NB4 (cell line): ENCODE data around the gene SPATA6L.

Experiments
- CTCF ChIP-seq: IDR thresholded peaks from one replicate; pipeline ENCODE4 v1.5.1; 2012; ENCODE audit warnings: low read depth, low read length
- MAX ChIP-seq: IDR thresholded peaks from 2 replicates; pipeline ENCODE4 v1.6.1; 2011; ENCODE audit warnings: low read depth, low read length

GRCh38 chr9:4667681-4668080, 1.4 kb upstream of the SPATA6L start:
- no peak for TF ChIP-seq CTCF
- no peak for TF ChIP-seq MAX
